ENCODE results near the gene FUT1. TPM values are rescaled to one million over a fixed set of nuclear protein-coding genes. Genes with fewer than 3 reads are reported as not detected.

Gene FUT1
- total RNA-seq = 1 to 10 TPM in 1 of 2 donors, under 1 TPM in 1; 0.34 to 1.7 TPM

DNA sequence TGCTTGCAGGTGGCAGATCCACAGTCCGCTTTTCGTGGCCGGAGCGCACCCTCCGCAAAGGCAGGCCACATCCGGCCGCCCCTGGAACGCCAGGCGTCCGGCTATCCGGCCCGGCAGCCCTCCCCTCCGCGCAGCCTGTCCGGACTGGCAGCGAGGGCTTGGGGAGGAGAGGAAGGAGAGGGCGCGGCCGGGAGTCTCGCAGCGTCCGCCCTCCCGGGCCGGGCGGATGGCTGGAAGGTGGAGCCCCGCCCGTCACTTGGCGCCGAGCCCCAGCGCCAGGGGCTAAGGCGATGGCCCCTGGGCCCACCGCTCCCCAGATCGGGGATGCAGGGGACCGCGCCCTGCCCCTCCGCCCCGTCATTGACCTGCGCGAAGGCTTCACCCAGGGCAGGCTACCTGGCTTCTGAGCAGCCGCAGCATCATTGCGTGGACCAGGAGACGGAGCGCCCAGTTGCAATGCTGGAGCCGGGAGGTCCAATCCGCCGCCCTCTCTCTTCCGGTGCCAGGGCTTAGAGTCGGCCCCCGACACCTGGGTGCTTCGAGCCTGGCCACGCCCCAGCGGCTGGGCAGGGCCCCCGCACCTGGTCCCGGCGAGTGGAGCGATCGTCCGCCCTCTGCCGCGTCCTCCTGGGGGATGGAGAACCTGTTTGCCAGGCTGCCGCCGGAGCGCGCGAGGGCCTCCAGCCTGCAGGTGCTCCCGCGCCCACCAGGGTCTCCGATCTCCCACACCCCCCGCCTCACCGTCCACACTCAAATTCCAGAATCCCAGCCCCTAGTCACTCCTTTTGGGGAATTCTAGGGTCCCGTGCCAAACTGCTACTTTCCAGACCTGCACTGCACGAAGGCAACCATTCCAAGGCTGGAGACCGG lies at the start of gene FUT1:
FUT1 (minus strand) TSS at position 146 of the 870 bp plus-strand sequence. CDS start 1,360 bp downstream, outside the sequence.

DNA sequence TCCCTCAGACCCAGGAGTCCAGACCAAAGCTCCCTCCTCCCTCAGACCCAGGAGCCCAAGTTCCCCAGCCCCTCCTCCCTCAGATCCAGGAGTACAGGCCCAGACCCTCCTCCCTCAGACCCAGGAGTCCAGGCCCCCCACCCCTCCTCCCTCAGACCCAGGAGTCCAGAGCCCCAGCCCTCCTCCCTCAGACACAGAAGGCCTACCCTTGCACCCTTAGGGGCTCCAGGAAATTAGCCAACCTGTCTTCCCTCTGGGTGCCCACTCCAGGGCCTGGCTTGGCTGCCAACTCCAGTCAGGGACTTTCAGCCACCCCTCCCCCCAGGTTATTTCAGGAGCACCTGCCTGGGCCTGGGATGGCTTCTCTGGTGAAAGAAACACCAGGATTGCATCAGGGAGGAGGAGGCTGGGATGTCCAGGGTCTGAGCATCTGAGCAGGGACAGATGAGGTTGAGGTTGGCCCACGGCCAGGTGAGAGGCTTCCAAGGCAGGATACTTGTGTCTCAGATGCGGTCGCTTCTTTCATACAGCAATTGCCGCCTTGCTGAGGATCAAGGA lies 2.7 kb upstream of the FUT1 start, which contains the start of gene FGF21:
FGF21 (plus strand) TSS at position 441 of the 558 bp plus-strand sequence. CDS start 713 bp downstream, outside the sequence.

GRCh38 chr19:48746738-48747575 lies 5.5 kb downstream of the FUT1 start, which contains the start of gene IZUMO1:
Gene IZUMO1, minus strand, starts transcription at chr19:48746909. Its CDS starts 1,050 bp downstream, at chr19:48745859.

DNA sequence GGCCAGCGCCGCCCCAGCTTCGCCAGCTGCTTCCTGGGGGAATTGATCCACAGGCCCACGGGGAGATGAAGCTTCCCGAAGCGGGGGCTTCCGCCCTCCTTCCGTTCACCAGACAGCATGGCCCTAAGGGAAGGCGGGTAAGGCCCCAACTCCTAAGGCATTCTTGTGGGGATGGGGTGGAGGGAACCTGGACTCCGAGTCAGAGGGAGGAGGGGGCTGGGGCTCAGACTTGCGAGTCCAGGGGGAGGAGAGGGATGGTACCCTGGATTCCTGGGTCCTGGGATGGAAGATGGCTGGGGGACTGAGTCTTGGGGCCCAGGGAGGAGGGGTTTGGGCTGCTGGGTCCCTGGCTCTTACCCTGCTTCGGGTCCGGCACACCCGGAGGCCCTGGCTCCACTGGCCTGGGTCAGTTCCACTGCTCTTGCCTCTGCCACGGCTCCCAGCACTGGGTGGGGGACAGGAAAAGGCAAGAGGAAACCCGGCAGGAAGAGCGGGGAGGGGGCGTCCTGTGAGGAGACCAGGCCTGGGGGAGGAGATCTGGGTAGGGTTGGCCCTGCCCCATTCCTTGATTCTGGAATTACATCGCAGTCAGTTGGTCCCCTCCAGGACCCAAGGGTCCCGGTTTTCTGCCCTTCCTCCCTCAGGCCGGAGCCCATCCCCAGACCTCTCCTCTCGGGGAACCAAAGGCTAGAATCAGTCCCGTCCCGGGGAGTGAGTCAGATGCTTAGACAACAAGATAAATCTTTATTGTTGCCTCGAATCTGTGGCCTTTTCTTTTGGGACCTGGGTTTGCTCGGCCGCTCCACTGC lies 12.1 kb downstream of the FUT1 start, which contains the start of gene RASIP1:
RASIP1 (minus strand) TSS at position 447 of the 809 bp plus-strand sequence; CDS start at position 119, 328 bp downstream.

DNA sequence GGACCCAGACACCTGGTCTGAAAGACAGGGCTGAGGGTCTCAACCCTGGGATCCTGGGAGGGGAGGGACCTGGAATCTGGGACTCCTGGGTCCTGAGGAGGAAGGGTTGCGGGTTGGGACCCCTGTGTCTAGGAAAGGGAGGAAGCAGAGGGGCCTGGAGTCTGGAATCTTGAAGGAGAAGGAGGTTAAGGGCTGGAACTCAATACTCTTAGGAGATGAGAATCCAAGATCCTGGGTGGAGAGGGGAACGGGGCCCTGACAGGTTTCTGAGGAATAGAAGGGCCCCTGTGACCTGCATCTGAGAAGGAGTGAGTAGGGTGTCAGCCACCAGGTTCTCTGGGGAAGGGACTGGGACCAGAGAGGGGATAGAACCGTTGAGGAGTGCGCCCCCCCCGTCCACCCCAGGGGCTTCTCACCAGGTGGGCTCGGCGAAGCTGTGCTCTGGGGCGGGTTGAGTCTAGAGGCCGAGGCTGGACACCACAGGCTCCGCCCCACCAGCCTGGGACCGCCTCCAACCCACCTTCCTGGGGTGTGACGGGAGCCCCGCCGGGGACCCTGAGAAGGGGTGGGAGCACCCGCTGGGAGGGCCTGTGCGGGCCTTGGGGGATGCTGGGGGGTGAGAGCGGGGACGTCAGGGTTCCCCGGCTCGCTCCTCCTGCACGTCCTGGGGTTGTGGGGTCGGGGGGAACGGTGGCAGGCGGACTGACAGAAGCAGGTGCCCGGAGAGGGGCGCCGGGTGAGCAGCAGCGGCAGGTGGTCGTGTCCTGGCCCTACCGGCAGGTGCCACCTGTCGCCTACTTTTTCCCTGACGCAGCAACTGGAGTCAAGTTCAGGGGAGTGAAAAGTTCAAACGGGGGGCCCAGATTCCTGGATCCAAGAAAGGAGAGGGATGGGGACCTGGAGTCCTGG lies 32.9 kb downstream of the FUT1 start, which contains the start of gene MAMSTR:
MAMSTR (minus strand) TSS at position 463 of the 909 bp plus-strand sequence. CDS start 694 bp downstream, outside the sequence.

Small RNA genes within 50 kb of the gene (small RNA-seq; reads per million reads assigned to genes)
- 0 reads per million in 2 donors for gene RNU6-317P

Other genes with a start within 250 kb of the FUT1 start
- under 1 TPM in 1 of 2 donors, not detected in 1; under 0.01 TPM for gene LMTK3, start 240.8 kb downstream of the FUT1 start, total RNA-seq
- gene SULT2B1, start 200.5 kb downstream of the FUT1 start, total RNA-seq = under 1 TPM in 1 of 2 donors, not detected in 1; 0.33 TPM
- gene SPACA4, start 145.9 kb downstream of the FUT1 start, total RNA-seq = not detected
- under 1 TPM in 1 of 2 donors, not detected in 1; under 0.01 TPM for gene FAM83E, start 137.6 kb downstream of the FUT1 start, total RNA-seq
- gene RPL18, start 133.5 kb downstream of the FUT1 start, total RNA-seq = 1,000 to 10,000 TPM in 1 of 2 donors, 100 to 1,000 TPM in 1; 840 to 1,494 TPM
- gene SPHK2, start 133.1 kb downstream of the FUT1 start, total RNA-seq = 10 to 100 TPM; 12.7 to 15.1 TPM
- gene DBP, start 115.3 kb downstream of the FUT1 start, total RNA-seq = 10 to 100 TPM in 1 of 2 donors, 1 to 10 TPM in 1; 9.3 to 13.1 TPM
- gene CA11, start 106.5 kb downstream of the FUT1 start, total RNA-seq = 1 to 10 TPM in 1 of 2 donors, under 1 TPM in 1; 0.67 to 1.4 TPM
- gene NTN5, start 79.6 kb downstream of the FUT1 start, total RNA-seq = under 1 TPM; under 0.01 to 0.69 TPM
- gene FUT2, start 56.7 kb downstream of the FUT1 start, total RNA-seq = under 1 TPM in 1 of 2 donors, not detected in 1; under 0.01 TPM
- gene MAMSTR, start 32.9 kb downstream of the FUT1 start, total RNA-seq = 1 to 10 TPM in 1 of 2 donors, under 1 TPM in 1; 0.33 to 1.0 TPM
- gene RASIP1, start 12.0 kb downstream of the FUT1 start, total RNA-seq = 10 to 100 TPM in 1 of 2 donors, 1 to 10 TPM in 1; 3.0 to 26.8 TPM
- gene IZUMO1, start 5.7 kb downstream of the FUT1 start, total RNA-seq = under 1 TPM; 0.33 to 0.34 TPM
- not detected for gene FGF21, start 2.9 kb upstream of the FUT1 start, total RNA-seq
- gene BCAT2, start 58.4 kb upstream of the FUT1 start, total RNA-seq = 10 to 100 TPM; 11.7 to 29.0 TPM
- gene HSD17B14, start 83.8 kb upstream of the FUT1 start, total RNA-seq = 1 to 10 TPM; 4.1 to 4.7 TPM
- 10 to 100 TPM; 26.6 to 34.1 TPM for gene PLEKHA4, start 116.0 kb upstream of the FUT1 start, total RNA-seq
- gene PPP1R15A, start 119.8 kb upstream of the FUT1 start, total RNA-seq = 10 to 100 TPM; 30.6 to 45.0 TPM
- gene TULP2, start 146.1 kb upstream of the FUT1 start, total RNA-seq = under 1 TPM in 1 of 2 donors, not detected in 1; 0.34 TPM
- gene NUCB1, start 147.7 kb upstream of the FUT1 start, total RNA-seq = 100 to 1,000 TPM; 174 to 185 TPM
- gene DHDH, start 181.1 kb upstream of the FUT1 start, total RNA-seq = 1 to 10 TPM in 1 of 2 donors, under 1 TPM in 1; 0.33 to 1.0 TPM
- 10 to 100 TPM; 53.3 to 59.9 TPM for gene BAX, start 202.2 kb upstream of the FUT1 start, total RNA-seq
- gene FTL, start 212.7 kb upstream of the FUT1 start, total RNA-seq = 1,000 to 10,000 TPM; 2,131 to 3,816 TPM
- gene GYS1, start 240.7 kb upstream of the FUT1 start, total RNA-seq = 10 to 100 TPM; 56.4 to 70.3 TPM
- gene RUVBL2, start 241.2 kb upstream of the FUT1 start, total RNA-seq = 100 to 1,000 TPM; 182 to 358 TPM